Endodermal cell (in vitro differentiated cells): ENCODE data around the gene SWT1. TPM values are rescaled to one million over a fixed set of nuclear protein-coding genes. Genes with fewer than 3 reads are reported as not detected.

Experiments used
- DNase-seq: peaks from one replicate; pipeline ENCODE4 v3.0.0-alpha.2; 2017
- H3K27ac ChIP-seq: 2 replicates; pipeline ENCODE4 v1.5.1; 2013; ENCODE audit warnings: mild to moderate bottlenecking, low read depth, low read length, moderate library complexity
- H3K27me3 ChIP-seq: 2 replicates; pipeline ENCODE4 v1.6.1; 2013; ENCODE audit warnings: mild to moderate bottlenecking, low read length, moderate library complexity; ENCODE audit not compliant: insufficient read depth, control insufficient read depth, poor library complexity, severe bottlenecking
- H3K36me3 ChIP-seq: 2 replicates; pipeline ENCODE4 v1.7.0; 2013; ENCODE audit warnings: mild to moderate bottlenecking, low read length, moderate library complexity; ENCODE audit not compliant: control insufficient read depth, insufficient read depth
- H3K4me1 ChIP-seq: one replicate; pipeline ENCODE4 v1.7.0; 2013; ENCODE audit warnings: low read length; ENCODE audit not compliant: control insufficient read depth, insufficient read depth
- H3K4me3 ChIP-seq: 2 replicates; pipeline ENCODE4 v1.5.1; 2013; ENCODE audit warnings: mild to moderate bottlenecking, low read length, moderate library complexity
- H3K9ac ChIP-seq: 2 replicates; pipeline ENCODE4 v1.6.1; 2013; ENCODE audit warnings: mild to moderate bottlenecking, low read length, moderate library complexity; ENCODE audit not compliant: poor library complexity, severe bottlenecking; ENCODE audit errors: extremely low read depth
- H3K9me3 ChIP-seq: 2 replicates; pipeline ENCODE4 v1.6.1; 2013; ENCODE audit warnings: mild to moderate bottlenecking, low read length, moderate library complexity; ENCODE audit not compliant: control insufficient read depth
- H3K27ac Mint-ChIP-seq: 2 replicates; pipeline ENCODE4 v1.8.0; 2020; ENCODE audit warnings: mixed read lengths
- H3K27me3 Mint-ChIP-seq: 2 replicates; pipeline ENCODE4 v1.8.0; 2021; ENCODE audit warnings: mild to moderate bottlenecking, mixed read lengths; ENCODE audit not compliant: insufficient read depth
- H3K36me3 Mint-ChIP-seq: 2 replicates; pipeline ENCODE4 v1.8.0; 2020; ENCODE audit warnings: low read depth, mixed read lengths
- H3K4me1 Mint-ChIP-seq: 2 replicates; pipeline ENCODE4 v1.8.0; 2020; ENCODE audit warnings: mixed read lengths
- H3K4me3 Mint-ChIP-seq: 2 replicates; pipeline ENCODE4 v1.8.0; 2020; ENCODE audit warnings: mild to moderate bottlenecking, moderate library complexity, mixed read lengths
- H3K9me3 Mint-ChIP-seq: 2 replicates; pipeline ENCODE4 v1.8.0; 2020; ENCODE audit warnings: mild to moderate bottlenecking, mixed read lengths
- CTCF ChIP-seq: fragments of 200-600 bp; sonication (generic); conservative IDR thresholded peaks from 2 replicates; pipeline ENCODE4 v1.5.0; 2021; ENCODE audit warnings: antibody characterized with exemption, mild to moderate bottlenecking
- WGBS, 2 experiments: methylation state at CpG; one replicate each; pipeline versions ENCODE4 v1.1.5 to v1.1.7; 2013; ENCODE audit warnings: missing lambda C conversion rate in 2 of 2, mixed read lengths in 1 of 2; ENCODE audit not compliant: insufficient coverage in 1 of 2, insufficient read length in 1 of 2; 5-methylcytosine and 5-hydroxymethylcytosine counted together
- total RNA-seq, 2 donors: library from RNA; stranded (reverse); fragmentation: NEBNext Ultra II Directional in 1 of 2; extraction: Animal tissue kit (Norgen Biotek cat#: 25700) in 1 of 2; gene quantifications; 2 replicates in 1 of 2; 3 replicates in 1 of 2; pipeline ENCODE4 v1.2.1, GENCODE V29; 2021

Gene SWT1
- total RNA-seq, 2 donors from 2014 or later, result 9.7 to 13.4 TPM

GRCh38 chr1:185268352-185268751 is 111.4 kb downstream of the SWT1 start:
- H3K36me3 Mint-ChIP-seq, result no peaks in the 10 kb centered on the region
- Histone ChIP-seq H3K36me3 (no peaks in the 10 kb centered on the region), H3K9me3 (no peaks in the 10 kb centered on the region), H3K4me3 (no peak overlapping the region), H3K27me3 (no peaks in the 10 kb centered on the region), H3K9ac (no peak overlapping the region), H3K4me1 (no peaks in the 10 kb centered on the region), H3K27ac (no peak overlapping the region)
- no peak for TF ChIP-seq CTCF
- peaks cover 4% of the 10 kb centered on the region for H3K4me1 Mint-ChIP-seq
- 60 to 90% methylated on average over 1 to 2 of the region's 2 CpGs for WGBS, 2 experiments
- no peaks in the 10 kb centered on the region for H3K27me3 Mint-ChIP-seq
- H3K27ac Mint-ChIP-seq, result no peak overlapping the region
- no peaks in the 10 kb centered on the region for H3K9me3 Mint-ChIP-seq
- H3K4me3 Mint-ChIP-seq, result no peak overlapping the region
- DNase-seq, result no peak

- no peak overlapping the region for H3K27ac Mint-ChIP-seq
- H3K27me3 Mint-ChIP-seq, result no peaks in the 10 kb centered on the region
- no peak overlapping the region for H3K27ac ChIP-seq
These were observed 115.0 kb downstream of the SWT1 start for GRCh38 chr1:185271921-185272320.

DNA sequence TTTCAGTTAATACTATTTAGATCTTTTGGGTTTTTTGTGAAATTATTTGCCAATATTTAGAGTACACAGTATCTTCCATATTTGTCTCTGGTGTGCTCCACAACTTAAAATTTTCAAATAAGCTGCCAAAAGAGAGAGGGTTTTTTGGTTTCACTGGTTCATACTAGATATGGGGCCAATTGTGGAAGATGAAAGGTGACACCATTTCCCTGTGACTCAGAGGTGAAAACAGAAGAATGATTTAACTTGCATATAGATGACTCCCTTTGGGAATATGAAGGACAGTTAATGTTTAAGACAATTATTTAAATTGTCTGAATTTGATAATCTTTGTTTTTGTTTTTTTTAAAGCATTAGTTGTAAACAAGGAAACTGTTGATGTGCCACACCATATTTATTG is 122.6 kb downstream of the SWT1 start:
- Mint-ChIP-seq H3K4me1 (peaks cover 11% of the 10 kb centered on the region), H3K4me3 (no peak overlapping the region), H3K36me3 (peaks cover 32% of the 10 kb centered on the region), H3K27ac (no peak overlapping the region), H3K9me3 (peaks cover 11% of the 10 kb centered on the region), H3K27me3 (no peaks in the 10 kb centered on the region)
- Histone ChIP-seq H3K27me3 (no peaks in the 10 kb centered on the region), H3K9me3 (peaks cover 17% of the 10 kb centered on the region), H3K27ac (no peak overlapping the region), H3K4me3 (peak overlapping the region; percentile 24), H3K9ac (no peak overlapping the region), H3K36me3 (peaks cover 3% of the 10 kb centered on the region), H3K4me1 (peaks cover 13% of the 10 kb centered on the region)
- no peak for DNase-seq
- no peak for TF ChIP-seq CTCF

More at GRCh38 chr1:185271921-185272320, 115.0 kb downstream of the SWT1 start:
- H3K4me3 Mint-ChIP-seq, result no peak overlapping the region
- H3K36me3 Mint-ChIP-seq, result no peaks in the 10 kb centered on the region
- no peak overlapping the region for H3K9ac ChIP-seq
- H3K4me1 Mint-ChIP-seq, result no peaks in the 10 kb centered on the region
- no peaks in the 10 kb centered on the region for H3K9me3 ChIP-seq
- 91 to 97% methylated on average over 4 of the region's 4 CpGs for WGBS, 2 experiments
- no peak overlapping the region for H3K4me3 ChIP-seq
- DNase-seq, result no peak
- no peaks in the 10 kb centered on the region for H3K9me3 Mint-ChIP-seq
- no peak for TF ChIP-seq CTCF
- H3K4me1 ChIP-seq, result no peaks in the 10 kb centered on the region
- no peaks in the 10 kb centered on the region for H3K27me3 ChIP-seq
- no peaks in the 10 kb centered on the region for H3K36me3 ChIP-seq
